H9 (cell line): Measurements from ENCODE around the gene SLX4IP. TPM values are rescaled to one million over a fixed set of nuclear protein-coding genes. Genes with fewer than 3 reads are reported as not detected.

Experiments
- DNase-seq: peaks from one replicate; pipeline ENCODE4 v3.0.0-alpha.2; 2017
- H2AFZ ChIP-seq: one replicate; pipeline ENCODE4 v1.6.1; 2013; ENCODE audit warnings: mild to moderate bottlenecking, low read length, control low read depth, moderate library complexity
- H2AK5ac ChIP-seq: 2 replicates; pipeline ENCODE4 v1.6.1; 2013; ENCODE audit warnings: low read length, control low read depth, mixed read lengths; ENCODE audit not compliant: insufficient read length
- H2BK120ac ChIP-seq: one replicate; pipeline ENCODE4 v1.6.1; 2013; ENCODE audit warnings: low read depth, mild to moderate bottlenecking, low read length, control low read depth, inconsistent platforms; ENCODE audit not compliant: poor library complexity, severe bottlenecking
- H2BK12ac ChIP-seq: 2 replicates; pipeline ENCODE4 v1.6.1; 2013; ENCODE audit warnings: low read length, control low read depth, mixed read lengths, low read depth; ENCODE audit not compliant: insufficient read length
- H2BK15ac ChIP-seq: 2 replicates; pipeline ENCODE4 v1.6.1; 2013; ENCODE audit warnings: low read depth, low read length, control low read depth
- H2BK20ac ChIP-seq: one replicate; pipeline ENCODE4 v1.6.1; 2013; ENCODE audit warnings: low read depth, mild to moderate bottlenecking, low read length, control low read depth, inconsistent platforms; ENCODE audit not compliant: poor library complexity, severe bottlenecking
- H2BK5ac ChIP-seq: 2 replicates; pipeline ENCODE4 v1.6.1; 2013; ENCODE audit warnings: low read length, control low read depth, mixed read lengths; ENCODE audit not compliant: insufficient read length
- H3K14ac ChIP-seq: 2 replicates; pipeline ENCODE4 v1.6.1; 2013; ENCODE audit warnings: low read length, control low read depth; ENCODE audit not compliant: insufficient read depth
- H3K18ac ChIP-seq: 2 replicates; pipeline ENCODE4 v1.6.1; 2013; ENCODE audit warnings: low read depth, mild to moderate bottlenecking, mixed read lengths, low read length, control low read depth; ENCODE audit not compliant: insufficient read length
- H3K23ac ChIP-seq: 2 replicates; pipeline ENCODE4 v1.6.1; 2013; ENCODE audit warnings: low read length, control low read depth, mixed read lengths, low read depth; ENCODE audit not compliant: insufficient read length
- H3K23me2 ChIP-seq: 2 replicates; pipeline ENCODE4 v1.6.1; 2013; ENCODE audit warnings: low read depth, mild to moderate bottlenecking, mixed read lengths, low read length, control low read depth; ENCODE audit not compliant: insufficient read length, poor library complexity, severe bottlenecking
- H3K27ac ChIP-seq: 2 replicates; pipeline ENCODE4 v1.5.1; 2013; ENCODE audit warnings: low read length, control low read depth, mixed read lengths, low read depth; ENCODE audit not compliant: insufficient read length
- H3K27me3 ChIP-seq: 2 replicates; pipeline ENCODE4 v1.6.1; 2013; ENCODE audit warnings: low read length, control low read depth, inconsistent platforms; ENCODE audit not compliant: insufficient read depth
- H3K4ac ChIP-seq: 2 replicates; pipeline ENCODE4 v1.6.1; 2013; ENCODE audit warnings: low read depth, mild to moderate bottlenecking, control low read depth, inconsistent platforms, low read length, moderate library complexity
- H3K4me1 ChIP-seq: 2 replicates; pipeline ENCODE4 v1.6.1; 2013; ENCODE audit warnings: low read length, control low read depth, inconsistent platforms; ENCODE audit not compliant: insufficient read depth
- H3K4me2 ChIP-seq: 2 replicates; pipeline ENCODE4 v1.6.1; 2013; ENCODE audit warnings: low read length, control low read depth, mixed read lengths; ENCODE audit not compliant: insufficient read length, insufficient read depth
- H3K56ac ChIP-seq: 2 replicates; pipeline ENCODE4 v1.6.1; 2013; ENCODE audit warnings: low read depth, mild to moderate bottlenecking, mixed read lengths, low read length, control low read depth; ENCODE audit not compliant: insufficient read length
- H3K79me1 ChIP-seq: 2 replicates; pipeline ENCODE4 v1.6.1; 2013; ENCODE audit warnings: low read depth, mild to moderate bottlenecking, moderate library complexity, low read length, control low read depth, inconsistent platforms; ENCODE audit not compliant: insufficient read depth, poor library complexity, severe bottlenecking
- H3K79me2 ChIP-seq: 2 replicates; pipeline ENCODE4 v1.6.1; 2013; ENCODE audit warnings: low read length, control low read depth, inconsistent platforms; ENCODE audit not compliant: insufficient read depth
- H3K9ac ChIP-seq: 2 replicates; pipeline ENCODE4 v1.6.1; 2013; ENCODE audit warnings: low read length, control low read depth, mixed read lengths; ENCODE audit not compliant: insufficient read length; ENCODE audit errors: extremely low read depth
- H3K9me3 ChIP-seq: one replicate; pipeline ENCODE4 v1.6.1; 2013; ENCODE audit warnings: low read depth, low read length, inconsistent platforms; ENCODE audit not compliant: control insufficient read depth
- H3T11ph ChIP-seq: one replicate; pipeline ENCODE4 v1.6.1; 2013; ENCODE audit warnings: mild to moderate bottlenecking, low read length, control low read depth, inconsistent platforms
- H4K20me1 ChIP-seq: one replicate; pipeline ENCODE4 v1.6.1; 2013; ENCODE audit not compliant: control insufficient read depth, insufficient read length, insufficient read depth
- H4K5ac ChIP-seq: 2 replicates; pipeline ENCODE4 v1.6.1; 2013; ENCODE audit warnings: low read depth, mild to moderate bottlenecking, mixed read lengths, low read length, control low read depth; ENCODE audit not compliant: insufficient read length
- H4K8ac ChIP-seq: replicated peaks from 2 replicates; pipeline ENCODE4 v1.6.1; 2013; ENCODE audit warnings: low read length, control low read depth, mixed read lengths, low read depth; ENCODE audit not compliant: insufficient read length
- H4K91ac ChIP-seq: 2 replicates; pipeline ENCODE4 v1.6.1; 2013; ENCODE audit warnings: low read depth, mild to moderate bottlenecking, moderate library complexity, mixed read lengths, low read length, control low read depth; ENCODE audit not compliant: insufficient read length
- H3K27ac Mint-ChIP-seq, 3 experiments: 2 replicates in 2 of 3; 3 replicates in 1 of 3; pipeline ENCODE4 v1.8.0; 2020 to 2021; ENCODE audit warnings: mixed read lengths in 3 of 3, mild to moderate bottlenecking in 1 of 3, moderate library complexity in 1 of 3
- H3K27me3 Mint-ChIP-seq: 2 replicates; pipeline ENCODE4 v1.8.0; 2021; ENCODE audit warnings: low read depth, mild to moderate bottlenecking, moderate library complexity, mixed read lengths
- H3K36me3 Mint-ChIP-seq, 3 experiments: 2 replicates in 2 of 3; 3 replicates in 1 of 3; pipeline ENCODE4 v1.8.0; 2020 to 2021; ENCODE audit warnings: low read depth in 3 of 3, mixed read lengths in 3 of 3; ENCODE audit not compliant: insufficient read depth in 1 of 3
- H3K4me1 Mint-ChIP-seq, 2 experiments: 2 replicates each; pipeline ENCODE4 v1.8.0; 2020; ENCODE audit warnings: mixed read lengths in 2 of 2
- H3K4me3 Mint-ChIP-seq, 2 experiments: 2 replicates in 1 of 2; 3 replicates in 1 of 2; pipeline ENCODE4 v1.8.0; 2020 to 2021; ENCODE audit warnings: mild to moderate bottlenecking in 2 of 2, mixed read lengths in 2 of 2, moderate library complexity in 1 of 2
- H3K9me3 Mint-ChIP-seq, 2 experiments: 2 replicates in 1 of 2; 3 replicates in 1 of 2; pipeline ENCODE4 v1.8.0; 2020; ENCODE audit warnings: mild to moderate bottlenecking in 2 of 2, mixed read lengths in 2 of 2, moderate library complexity in 1 of 2
- CTCF ChIP-seq: fragments of 200-600 bp; sonication (generic); conservative IDR thresholded peaks from 3 replicates; pipeline ENCODE4 v1.8.0; 2021; ENCODE audit warnings: antibody characterized with exemption, mild to moderate bottlenecking
- WGBS: extraction: QIAGEN DNeasy Blood & Tissue Kit; methylation state at CpG from one replicate; pipeline ENCODE4 v1.1.7; 2013; ENCODE audit warnings: missing lambda C conversion rate, low lambda C conversion rate, mixed read lengths; ENCODE audit not compliant: insufficient read length; ENCODE audit errors: extremely low coverage; 5-methylcytosine and 5-hydroxymethylcytosine counted together
- total RNA-seq: library from RNA; stranded (reverse); gene quantifications from 2 replicates; pipeline ENCODE4 v1.2.1, GENCODE V29; 2021

SLX4IP gene
- total RNA-seq, 1 experiment from 2014 or later = 7.9 TPM

GRCh38 chr20:10433623-10434466 is 1.3 kb upstream of the SLX4IP start, which contains the start of gene MKKS:
MKKS (minus strand) TSS chr20:10434222; CDS start chr20:10413514, 20,708 bp downstream.
- no peaks in the 10 kb centered on the region for H4K20me1 ChIP-seq
- H2BK120ac ChIP-seq = no peak within 1 kb of the TSS
- no peak within 1 kb of the TSS for H3T11ph ChIP-seq
- H3K14ac ChIP-seq = peak within 1 kb of the TSS; percentile 88
- H4K91ac ChIP-seq = no peak within 1 kb of the TSS
- no peaks in the 10 kb centered on the region for H3K9me3 ChIP-seq
- H3K4me1 ChIP-seq = peaks cover 3% of the 10 kb centered on the region; the same call in 1 of the 2 replicates
- TF ChIP-seq CTCF = no peak
- no peak within 1 kb of the TSS for H4K8ac ChIP-seq
- H3K27ac Mint-ChIP-seq = peak within 1 kb of the TSS; percentile 94 to 100 (median 97)
- H2BK15ac ChIP-seq = no peak within 1 kb of the TSS
- peak within 1 kb of the TSS; percentile 80 for H3K4me2 ChIP-seq
- H3K23me2 ChIP-seq = peaks cover 4% of the 10 kb centered on the region
- H3K27me3 ChIP-seq = no peaks in the 10 kb centered on the region
- peaks cover 4% of the 10 kb centered on the region for H3K79me1 ChIP-seq
- H3K4ac ChIP-seq = no peak within 1 kb of the TSS; the same call in 1 of the 2 replicates
- no peak within 1 kb of the TSS for H2BK12ac ChIP-seq
- DNase-seq = peak; percentile 87
- WGBS = no CpG with 5 or more reads among the region's 73 CpGs
- peak within 1 kb of the TSS; percentile 89 for H3K9ac ChIP-seq
- H2AK5ac ChIP-seq = no peak within 1 kb of the TSS
- peak within 1 kb of the TSS; percentile 79 for H2AFZ ChIP-seq
- no peaks in the 10 kb centered on the region for H3K9me3 Mint-ChIP-seq
- H3K36me3 Mint-ChIP-seq = peaks cover 3 to 6% (median 3%) of the 10 kb centered on the region in 3 experiments; a peak in 4 of 7 replicates
- H3K4me1 Mint-ChIP-seq = peaks cover 39 to 46% of the 10 kb centered on the region in 2 experiments
- peaks cover 10% of the 10 kb centered on the region; the same call in 1 of the 2 replicates for H3K79me2 ChIP-seq
- no peaks in the 10 kb centered on the region for H3K27me3 Mint-ChIP-seq
- H3K56ac ChIP-seq = no peak within 1 kb of the TSS
- H3K23ac ChIP-seq = no peak within 1 kb of the TSS
- peak within 1 kb of the TSS; percentile 80 for H3K18ac ChIP-seq
- H4K5ac ChIP-seq = no peak within 1 kb of the TSS
- peak within 1 kb of the TSS; percentile 87 to 94 for H3K4me3 Mint-ChIP-seq
- H3K27ac ChIP-seq = peak within 1 kb of the TSS; percentile 6
- no peak within 1 kb of the TSS for H2BK5ac ChIP-seq
- no peak within 1 kb of the TSS for H2BK20ac ChIP-seq
